ENCODE data around the gene B3GNT3. TPM values are rescaled to one million over a fixed set of nuclear protein-coding genes. Genes with fewer than 3 reads are reported as not detected.

B3GNT3 gene
- total RNA-seq, 1 donor from 2014 or later: not detected

- no peak overlapping the region for H3K4me3 Mint-ChIP-seq (ENCODE audit: unreplicated experiment)
- no peak overlapping the region for H3K27ac Mint-ChIP-seq (ENCODE audit: unreplicated experiment)
- no peaks in the 10 kb centered on the region for H3K9me3 Mint-ChIP-seq (ENCODE audit: unreplicated experiment)
- no peak for DNase-seq (ENCODE audit: extremely low spot score, unreplicated experiment)
- H3K27me3 Mint-ChIP-seq (ENCODE audit: unreplicated experiment): peaks cover 22% of the 10 kb centered on the region
- TF ChIP-seq CTCF (IDR thresholded peaks at IDR 0.05): no peak
- H3K36me3 Mint-ChIP-seq (ENCODE audit: unreplicated experiment): peaks cover 2% of the 10 kb centered on the region
- H3K4me1 Mint-ChIP-seq (ENCODE audit: unreplicated experiment): peaks cover 4% of the 10 kb centered on the region
Measured at GRCh38 chr19:17802137-17802858, 7.4 kb downstream of the B3GNT3 start.

- Mint-ChIP-seq H3K27me3 (ENCODE audit: unreplicated experiment) (peaks cover 24% of the 10 kb centered on the region), H3K9me3 (ENCODE audit: unreplicated experiment) (no peaks in the 10 kb centered on the region), H3K4me3 (ENCODE audit: unreplicated experiment) (no peak overlapping the region), H3K4me1 (ENCODE audit: unreplicated experiment) (no peaks in the 10 kb centered on the region), H3K36me3 (ENCODE audit: unreplicated experiment) (peaks cover 2% of the 10 kb centered on the region), H3K27ac (ENCODE audit: unreplicated experiment) (no peak overlapping the region)
- DNase-seq (ENCODE audit: extremely low spot score, unreplicated experiment): no peak
- TF ChIP-seq CTCF (IDR thresholded peaks at IDR 0.05): no peak
Measured at GRCh38 chr19:17803264-17803896, 8.4 kb downstream of the B3GNT3 start.

GRCh38 chr19:17805427-17805826, 10.5 kb downstream of the B3GNT3 start:
- H3K27me3 Mint-ChIP-seq (ENCODE audit: unreplicated experiment): peaks cover 25% of the 10 kb centered on the region
- no peak for TF ChIP-seq CTCF (IDR thresholded peaks at IDR 0.05)
- H3K4me3 Mint-ChIP-seq (ENCODE audit: unreplicated experiment): no peak overlapping the region
- H3K27ac Mint-ChIP-seq (ENCODE audit: unreplicated experiment): no peak overlapping the region
- H3K4me1 Mint-ChIP-seq (ENCODE audit: unreplicated experiment): no peaks in the 10 kb centered on the region
- H3K36me3 Mint-ChIP-seq (ENCODE audit: unreplicated experiment): peaks cover 2% of the 10 kb centered on the region
- no peak for DNase-seq (ENCODE audit: extremely low spot score, unreplicated experiment)
- no peaks in the 10 kb centered on the region for H3K9me3 Mint-ChIP-seq (ENCODE audit: unreplicated experiment)

GRCh38 chr19:17806945-17807344, 12.0 kb downstream of the B3GNT3 start:
- no peak for TF ChIP-seq CTCF (IDR thresholded peaks at IDR 0.05)
- Mint-ChIP-seq H3K4me3 (ENCODE audit: unreplicated experiment) (no peak overlapping the region), H3K9me3 (ENCODE audit: unreplicated experiment) (no peaks in the 10 kb centered on the region), H3K36me3 (ENCODE audit: unreplicated experiment) (peaks cover 2% of the 10 kb centered on the region), H3K27ac (ENCODE audit: unreplicated experiment) (no peak overlapping the region), H3K27me3 (ENCODE audit: unreplicated experiment) (peaks cover 25% of the 10 kb centered on the region), H3K4me1 (ENCODE audit: unreplicated experiment) (no peaks in the 10 kb centered on the region)
- no peak for DNase-seq (ENCODE audit: extremely low spot score, unreplicated experiment)

GRCh38 chr19:17807731-17808316, 12.9 kb downstream of the B3GNT3 start:
- DNase-seq (ENCODE audit: extremely low spot score, unreplicated experiment): no peak
- Mint-ChIP-seq H3K4me3 (ENCODE audit: unreplicated experiment) (no peak overlapping the region), H3K4me1 (ENCODE audit: unreplicated experiment) (no peaks in the 10 kb centered on the region), H3K36me3 (ENCODE audit: unreplicated experiment) (no peaks in the 10 kb centered on the region), H3K27ac (ENCODE audit: unreplicated experiment) (no peak overlapping the region), H3K9me3 (ENCODE audit: unreplicated experiment) (no peaks in the 10 kb centered on the region), H3K27me3 (ENCODE audit: unreplicated experiment) (peaks cover 25% of the 10 kb centered on the region)
- TF ChIP-seq CTCF (IDR thresholded peaks at IDR 0.05): no peak

All from osteocyte (in vitro differentiated cells).